Body of pancreas (tissue), 4 donors: Measurements from ENCODE around the gene GLRA3.

Source experiments
- CTCF ChIP-seq, 7 experiments: fragments of 450-650 bp in 4 of 7; fragments of 200-600 bp in 3 of 7; sonication (generic) in 3 of 7; IDR thresholded peaks; one replicate each; pipeline ENCODE4 v1.5.1; 2016 to 2019; ENCODE audit warnings: antibody characterized with exemption in 7 of 7
- POLR2A ChIP-seq, 3 donors: fragments of 450-650 bp; IDR thresholded peaks; one replicate each; pipeline ENCODE4 v1.6.1; 2016; ENCODE audit warnings: antibody characterized with exemption in 3 of 3, mild to moderate bottlenecking in 2 of 3

- TF ChIP-seq POLR2A (IDR thresholded peaks at IDR 0.05), result no peak
- no peak for TF ChIP-seq CTCF (IDR thresholded peaks at IDR 0.05)
Observed at GRCh38 chr4:174596513-174596912, 232.5 kb downstream of the GLRA3 start.
